Ecto neural progenitor cell (in vitro differentiated cells): ENCODE results near the gene CLEC4F.

Source experiments
- DNase-seq: peaks from one replicate; pipeline ENCODE4 v3.0.0-alpha.2; 2018; ENCODE audit warnings: low spot score

The CLEC4F gene

DNA sequence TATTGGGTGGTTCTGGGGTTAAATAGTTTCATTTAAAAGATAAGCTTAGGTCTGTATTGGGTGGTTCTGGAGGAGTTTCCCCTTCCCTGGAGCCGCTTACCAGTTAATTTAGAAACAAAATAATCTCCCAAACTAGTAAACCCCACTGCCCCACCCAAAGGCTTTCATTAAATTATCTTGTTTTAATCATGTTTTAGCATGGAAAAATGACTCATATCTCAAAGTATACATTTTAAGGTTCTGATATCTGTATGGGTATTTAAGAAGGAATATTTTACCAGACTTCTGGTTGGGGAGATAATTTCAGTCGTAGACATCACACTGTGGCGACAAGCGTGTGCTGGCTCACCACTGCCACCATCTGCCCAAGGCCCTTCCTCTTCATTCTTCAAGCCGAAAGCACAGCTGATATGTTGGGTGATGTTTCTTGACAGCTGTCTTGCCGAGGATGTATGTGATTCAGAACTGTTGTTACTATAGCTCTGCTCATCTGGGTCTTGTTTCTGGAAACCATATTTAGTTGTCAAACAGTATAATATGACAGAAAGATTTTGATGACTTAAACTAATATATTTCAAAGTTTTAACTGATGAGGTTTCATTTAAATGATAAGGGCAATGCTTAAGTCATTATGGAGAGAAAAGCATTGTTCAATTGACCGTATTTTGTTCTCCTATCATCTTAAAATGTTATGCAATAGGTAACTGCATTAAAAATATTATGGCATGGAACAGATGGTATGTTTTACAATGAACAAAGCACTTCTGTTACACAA is 35.1 kb downstream of the CLEC4F start:
- no peak for DNase-seq

DNA sequence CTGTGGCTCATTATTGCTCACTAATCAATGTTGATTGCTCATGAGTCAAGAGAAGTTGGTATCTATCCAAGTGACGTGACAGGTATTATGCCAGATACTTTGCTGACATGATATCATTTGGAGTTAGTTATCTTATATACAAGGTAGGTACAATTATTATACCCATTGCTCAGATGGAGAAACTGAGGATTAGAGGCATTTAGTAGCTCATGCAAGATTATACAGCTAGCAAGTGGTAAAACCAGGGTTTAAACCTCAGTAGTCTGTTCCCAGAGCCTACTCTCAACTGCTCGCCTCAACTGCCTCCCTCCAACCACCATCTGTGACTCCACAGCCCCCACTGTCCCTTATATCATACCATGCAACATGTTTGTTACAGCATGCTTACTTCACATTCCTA is 36.1 kb downstream of the CLEC4F start:
- no peak for DNase-seq

DNA sequence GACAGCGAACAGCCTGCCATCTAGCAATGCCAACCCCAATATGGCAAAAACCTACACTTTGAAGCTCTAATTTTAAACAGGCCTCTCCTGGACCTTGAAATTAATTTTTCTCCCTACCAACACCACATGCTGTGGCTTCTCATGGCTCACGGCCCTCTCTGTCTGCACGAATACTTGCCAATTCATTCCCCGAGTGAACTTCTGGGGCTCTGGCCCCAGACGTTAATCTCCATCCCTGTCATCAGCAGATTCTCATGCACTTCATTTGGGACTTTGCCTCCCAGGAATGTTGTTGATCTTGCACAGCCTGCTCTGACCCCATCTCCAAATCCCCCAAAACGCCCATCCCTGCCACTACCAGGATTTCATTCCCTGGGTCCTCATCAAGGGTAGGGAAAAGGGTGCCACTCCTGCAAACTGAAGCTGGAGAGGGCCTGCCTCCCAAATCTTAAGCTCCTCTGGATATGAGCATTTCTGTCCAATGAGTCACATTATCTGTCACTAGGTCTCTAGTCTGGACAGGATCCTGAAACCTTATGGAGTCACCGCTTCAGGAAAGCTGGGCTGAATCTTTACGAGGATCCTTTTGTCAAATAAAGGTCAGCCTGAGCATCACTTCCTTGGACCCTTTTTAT is 40.4 kb downstream of the CLEC4F start:
- no peak for DNase-seq

DNA sequence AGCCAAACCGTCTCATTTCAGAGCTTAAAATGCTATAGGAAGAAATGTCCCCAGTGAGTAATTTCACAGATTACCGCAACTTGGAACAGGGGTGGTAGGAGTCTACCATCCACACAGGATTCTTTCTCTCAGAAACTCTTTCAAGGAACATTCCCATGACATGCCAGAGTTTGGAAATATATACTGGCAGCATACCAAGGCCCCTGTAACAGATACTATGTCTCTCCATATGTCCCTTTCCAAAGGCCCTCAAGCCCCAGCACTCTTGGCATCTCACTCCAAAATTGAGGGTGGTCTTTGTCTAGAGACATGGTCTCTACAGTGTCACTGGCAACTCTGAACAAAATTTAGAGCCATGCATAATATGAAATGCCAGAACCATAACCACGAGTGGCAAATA is 40.9 kb downstream of the CLEC4F start:
- DNase-seq: no peak

DNA sequence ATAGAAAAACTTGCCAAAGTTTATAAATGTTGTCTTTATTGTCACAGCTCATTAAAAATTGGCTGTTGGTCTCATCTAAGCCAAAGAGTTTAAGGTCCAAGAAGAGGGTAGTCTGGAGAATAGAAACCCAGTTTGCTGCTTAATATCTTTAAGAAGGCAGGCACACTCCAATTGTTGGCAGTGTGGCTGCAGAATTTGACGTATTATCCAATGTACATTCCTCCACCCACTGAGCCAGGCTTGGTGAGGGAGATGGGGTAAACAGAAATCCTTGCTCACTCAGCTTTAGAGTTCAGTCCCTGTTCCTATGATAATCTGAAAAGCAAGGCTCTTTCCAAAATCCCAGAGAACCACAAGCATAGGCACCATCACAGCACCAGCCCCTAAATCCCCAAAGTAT is 41.7 kb downstream of the CLEC4F start:
- DNase-seq: no peak

DNA sequence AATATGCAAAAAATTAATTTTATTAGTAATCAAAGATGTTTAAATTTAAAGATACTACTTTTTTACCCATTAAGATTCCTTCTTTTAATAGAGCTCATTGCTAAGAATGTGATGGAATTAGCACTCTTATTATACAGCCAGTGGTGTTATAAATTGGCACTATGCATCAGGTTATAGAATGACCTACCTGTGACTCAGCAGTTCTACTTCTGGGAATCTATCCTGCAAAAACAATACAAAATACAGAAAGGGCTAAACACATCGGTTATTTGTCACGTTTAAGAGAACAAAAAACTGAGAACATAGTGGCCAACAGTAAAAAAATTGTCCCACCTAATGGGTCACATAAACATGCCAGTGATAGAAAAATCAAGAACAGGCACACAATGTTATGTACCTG is 42.9 kb downstream of the CLEC4F start:
- DNase-seq: no peak

DNA sequence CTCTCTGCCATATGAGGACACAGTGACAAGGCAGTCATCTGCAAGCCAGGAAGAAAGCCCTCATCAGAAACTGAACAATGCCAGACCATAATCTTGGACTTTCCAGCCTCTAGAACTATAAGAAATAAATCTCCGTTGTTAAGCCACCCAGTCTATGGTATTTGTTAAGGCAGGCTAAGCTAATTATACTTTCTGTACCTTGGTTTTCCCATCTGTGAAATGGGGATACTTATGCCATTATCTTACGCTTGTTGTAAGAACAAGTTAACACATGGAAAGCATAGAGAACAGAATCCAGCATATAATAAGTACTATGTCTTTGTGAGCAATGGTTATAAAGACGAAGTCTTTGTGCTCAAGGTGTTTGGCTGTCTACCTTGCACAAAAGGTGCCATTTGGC is 44.1 kb downstream of the CLEC4F start:
- no peak for DNase-seq

DNA sequence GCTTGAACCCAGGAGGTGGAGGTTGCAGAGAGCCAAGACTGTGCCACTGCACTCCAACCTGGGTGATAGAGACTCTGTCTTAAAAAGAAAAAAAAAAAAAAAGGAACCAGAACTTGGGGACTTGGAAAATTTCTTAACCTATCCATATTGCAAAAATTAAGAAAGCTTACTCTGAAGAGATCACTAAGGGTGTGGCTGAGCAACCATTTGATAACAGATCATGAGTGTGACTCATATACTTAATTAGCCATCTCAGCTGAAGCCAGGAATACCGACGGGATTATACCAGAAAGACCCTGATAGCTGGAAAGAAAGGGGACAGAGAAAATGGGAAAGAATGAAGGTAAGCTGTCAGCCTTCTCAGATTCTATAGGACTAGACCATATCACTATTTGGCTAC is 45.3 kb downstream of the CLEC4F start:
- DNase-seq: no peak

DNA sequence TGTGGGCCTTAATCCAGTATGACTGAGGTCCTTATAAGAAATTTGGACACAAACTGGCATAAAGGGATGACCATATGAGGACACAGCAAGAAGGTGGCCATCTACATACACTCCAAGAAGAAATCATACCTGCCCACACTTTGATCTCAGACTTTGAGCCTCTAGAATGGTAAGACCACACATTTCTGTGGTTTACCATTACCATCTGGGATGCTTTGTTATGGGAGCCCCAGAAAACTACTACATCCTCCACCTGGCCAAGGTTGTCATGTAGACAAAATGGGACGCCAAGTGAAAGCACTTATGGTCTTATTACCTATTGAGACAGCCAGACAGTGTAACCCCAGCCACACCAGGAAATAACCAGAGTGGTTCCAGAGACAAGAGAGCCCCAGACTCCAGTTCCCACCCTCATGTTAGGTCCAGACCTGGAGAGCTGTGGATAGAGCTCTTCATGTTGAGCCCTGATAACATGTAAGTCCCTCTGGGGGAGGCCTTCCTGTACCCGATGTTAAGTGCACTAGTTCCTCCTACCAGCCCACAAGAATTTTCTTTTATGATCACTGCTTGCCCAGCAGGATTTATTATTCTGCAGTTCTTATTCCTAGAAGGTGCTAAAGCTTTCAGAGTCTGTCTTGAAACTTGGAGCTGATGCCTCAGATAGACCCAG is 47.8 kb downstream of the CLEC4F start:
- DNase-seq: no peak

DNA sequence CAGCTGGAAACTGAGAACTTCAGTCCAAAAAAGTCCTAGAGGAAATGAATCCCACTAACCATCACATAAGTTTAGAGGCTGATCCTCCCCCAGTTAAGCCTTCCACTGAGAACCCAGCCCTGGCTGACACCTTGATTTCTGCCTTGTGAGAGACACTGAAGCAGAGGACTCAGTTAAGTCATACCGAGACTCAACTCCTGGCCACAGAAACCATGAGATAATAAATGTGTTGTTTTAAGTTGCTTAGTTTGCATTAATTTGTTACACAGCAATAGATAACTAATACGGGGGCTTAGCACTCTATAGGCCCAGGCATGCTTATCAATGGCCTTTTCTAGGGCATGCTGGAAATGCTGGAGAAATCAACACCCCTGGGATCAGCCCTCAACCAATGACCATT is 49.0 kb downstream of the CLEC4F start:
- DNase-seq: no peak

DNA sequence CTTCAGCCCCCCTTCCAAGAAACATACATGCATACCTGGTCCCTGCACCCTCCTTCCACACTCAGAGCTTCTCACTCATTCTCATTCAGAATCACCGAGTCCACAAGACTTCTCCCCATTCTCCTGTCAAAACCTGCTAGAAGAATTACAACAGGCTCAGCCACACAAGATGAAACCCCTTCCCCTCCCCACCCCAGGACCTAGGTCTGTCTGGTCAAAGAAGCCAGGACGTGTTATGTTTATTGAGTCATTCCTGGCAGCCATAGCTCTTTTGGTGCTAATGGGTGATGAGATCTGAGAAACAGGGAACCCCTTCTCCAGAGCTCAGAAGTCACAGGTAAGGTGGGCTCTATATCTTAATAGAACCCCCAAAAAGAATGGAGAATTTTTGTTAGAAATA is 50.9 kb downstream of the CLEC4F start:
- DNase-seq: no peak

DNA sequence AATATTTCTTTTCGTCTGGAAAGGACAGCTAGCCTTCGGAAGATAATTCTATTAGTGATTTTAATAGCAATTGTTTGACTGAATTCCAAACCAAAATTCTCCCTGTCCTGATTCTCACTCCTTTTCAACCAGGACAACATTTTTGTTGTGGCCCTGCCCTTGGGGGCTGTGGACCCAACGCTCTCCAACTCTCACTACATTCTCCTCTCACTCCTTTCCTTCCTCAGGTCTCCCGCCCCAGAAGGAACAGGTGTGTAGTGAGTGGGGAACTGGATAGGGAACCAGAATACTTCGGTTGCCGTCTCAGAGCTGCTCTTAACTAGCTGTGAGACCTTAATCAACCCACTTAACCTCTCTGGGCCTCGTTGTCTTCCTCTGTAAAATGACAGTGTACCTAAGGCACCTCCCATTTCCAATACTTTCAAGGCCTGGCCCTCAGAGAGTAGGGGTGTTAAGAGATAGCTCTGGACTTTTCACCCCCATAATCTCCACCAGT is 51.8 kb downstream of the CLEC4F start:
- DNase-seq: no peak

DNA sequence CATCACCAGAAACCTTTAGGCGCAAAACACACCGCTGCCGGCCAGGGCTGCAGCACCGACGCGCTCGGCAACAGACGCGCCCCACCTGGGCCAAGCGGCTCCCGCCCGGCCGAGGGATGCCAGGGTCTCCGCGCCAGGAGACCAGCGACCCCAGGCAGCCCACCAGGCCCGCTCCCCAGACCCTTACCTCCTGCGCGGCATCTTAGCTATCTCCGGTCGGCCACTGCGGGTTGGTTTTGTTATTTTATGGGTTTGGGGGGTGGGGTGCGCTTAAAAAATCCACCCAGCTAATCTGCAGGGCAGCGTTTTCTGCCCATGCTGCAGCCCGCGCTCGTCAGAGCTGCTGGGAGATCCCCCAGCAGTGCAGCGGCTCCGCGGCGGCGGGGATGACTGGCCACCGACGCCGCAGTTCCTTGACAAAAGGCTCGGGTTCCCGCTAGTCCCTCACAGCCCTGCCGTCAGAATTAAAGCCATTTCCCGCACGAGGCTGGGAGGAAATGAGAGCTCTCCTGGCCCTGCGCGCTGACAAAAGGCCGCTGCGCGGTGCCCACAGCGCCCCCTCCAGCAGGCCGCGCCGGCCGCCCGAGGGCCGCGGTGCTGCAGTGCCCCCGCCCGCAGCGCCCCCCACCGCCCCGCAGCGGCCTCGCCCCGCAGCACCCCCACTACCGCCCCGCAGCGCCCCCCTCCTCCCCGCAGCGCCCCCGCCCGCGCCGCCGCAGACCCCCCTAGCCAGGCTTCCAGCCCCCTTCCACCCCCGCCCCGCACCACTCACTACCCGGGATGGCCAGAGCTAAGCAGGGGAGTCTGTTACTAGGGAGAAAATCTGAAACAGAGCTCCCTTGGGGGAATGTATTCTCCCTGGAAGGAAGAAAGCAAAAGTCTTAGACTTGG is 52.5 kb downstream of the CLEC4F start, which contains the start of gene ADD2:
Gene ADD2 (minus strand): TSS at position 502 of the 891 bp plus-strand sequence. CDS start 61,792 bp downstream, outside the sequence.
- DNase-seq: peak; percentile 87

DNA sequence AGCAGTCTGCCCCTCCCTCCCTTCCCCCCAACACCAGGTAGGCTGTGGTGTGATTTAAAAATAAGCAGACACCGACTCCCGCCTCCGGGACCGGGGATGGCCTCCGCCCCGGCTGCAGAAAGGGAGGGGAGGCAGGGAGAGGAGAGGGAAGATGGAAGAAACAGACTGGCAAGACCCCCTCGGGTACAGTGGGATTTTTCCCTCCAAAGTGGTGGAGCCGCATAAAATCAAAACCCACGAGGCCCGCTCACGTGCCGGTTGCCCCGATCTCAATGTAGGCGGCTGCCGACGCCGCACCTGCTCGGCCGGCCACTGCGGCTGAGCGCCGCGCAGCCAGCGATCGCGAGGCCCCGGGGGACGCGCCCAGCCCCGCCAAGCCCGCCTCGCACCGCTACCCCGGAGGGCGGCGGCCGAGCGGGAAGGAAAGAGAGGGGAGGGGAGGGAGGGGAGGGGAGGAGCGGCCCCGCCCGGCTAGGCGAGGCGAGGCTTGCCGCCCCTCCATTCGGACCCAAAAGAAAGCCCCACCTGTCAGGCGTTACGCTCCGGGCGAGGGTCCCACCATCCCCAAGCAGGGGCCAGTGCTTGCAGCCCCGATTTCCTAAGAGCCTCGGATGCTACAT is 53.2 kb downstream of the CLEC4F start:
- DNase-seq: peak; percentile 68

DNA sequence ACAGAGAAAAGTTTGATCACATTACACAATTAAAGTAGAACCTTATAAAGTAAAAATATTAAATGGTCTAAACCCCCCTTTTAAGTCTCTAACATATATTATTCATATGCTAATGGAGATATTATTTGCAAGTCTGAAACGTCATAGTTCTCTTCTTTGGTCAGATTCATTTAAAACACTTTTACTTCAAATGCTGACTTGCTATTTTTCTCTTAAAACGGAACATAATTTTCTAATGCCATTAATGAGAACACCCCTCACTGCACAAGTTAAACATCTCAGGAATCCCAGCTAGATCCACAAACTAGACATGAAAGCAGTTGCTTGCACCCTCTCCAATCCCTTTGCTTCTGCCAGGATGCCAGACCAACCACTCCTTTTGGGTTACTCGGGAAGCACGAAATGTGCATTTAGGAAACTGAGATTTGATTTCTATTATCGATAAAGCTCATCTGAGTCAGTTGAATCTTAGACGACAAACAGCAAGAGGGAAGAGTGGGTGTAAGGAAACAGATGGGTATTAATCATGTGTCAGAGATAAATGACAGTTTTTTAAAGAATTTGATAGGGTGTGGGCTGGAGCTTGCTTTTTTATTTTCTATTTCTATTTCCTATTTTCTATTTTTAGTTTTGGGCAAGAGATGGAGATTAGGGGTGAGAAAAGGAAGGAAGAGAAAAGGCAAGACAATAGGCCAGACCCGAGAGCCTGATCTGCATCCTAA is 53.9 kb downstream of the CLEC4F start:
- DNase-seq: no peak

DNA sequence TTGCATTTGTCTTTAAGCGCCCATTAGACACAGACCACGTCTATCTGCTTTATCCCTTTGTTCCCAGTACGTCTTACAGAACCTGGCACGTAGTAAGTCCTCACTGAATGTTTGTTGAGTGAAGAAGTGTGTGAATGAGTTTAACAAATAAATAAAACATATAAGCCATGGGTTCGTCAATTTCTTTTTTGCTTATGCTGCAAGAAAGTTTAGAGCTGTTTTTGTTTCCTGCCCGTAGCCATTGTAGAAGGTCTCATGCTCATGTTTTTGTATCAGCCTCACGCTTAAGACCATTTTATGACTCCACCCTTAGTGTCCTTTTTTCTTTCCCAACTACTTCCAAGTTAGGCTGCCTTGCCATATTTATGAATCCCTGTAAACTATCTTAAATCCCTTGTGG is 54.9 kb downstream of the CLEC4F start:
- no peak for DNase-seq

DNA sequence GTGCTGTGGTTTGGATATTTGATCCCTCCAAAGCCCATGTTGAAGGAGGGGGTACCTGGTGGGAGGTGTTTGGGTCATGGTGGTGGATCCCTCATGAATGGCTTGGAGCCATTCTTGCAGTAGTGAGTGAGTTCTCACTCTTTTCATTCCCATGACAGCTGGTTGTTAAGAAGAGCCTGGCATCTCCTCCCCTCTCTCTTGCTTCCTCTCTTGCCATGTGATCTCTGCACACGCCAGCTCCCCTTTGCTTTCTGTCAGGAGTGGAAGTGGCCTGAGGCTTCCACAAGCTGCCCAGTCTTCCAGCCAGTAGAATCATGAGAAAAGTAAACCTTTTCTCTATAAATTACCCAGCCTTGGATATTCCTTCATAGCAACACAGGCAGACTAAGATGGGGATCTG is 61.0 kb downstream of the CLEC4F start:
- DNase-seq: no peak
